Large intestine (tissue), 3 donors: ENCODE data around the gene CALCOCO2. TPM values are rescaled to one million over a fixed set of nuclear protein-coding genes. Genes with fewer than 3 reads are reported as not detected.
"Not testable (repeated sequence)": the region's sequence is repeated elsewhere in the genome, so short reads cannot be mapped to it uniquely, and the experiment has no call there.

Experiments used
- DNase-seq, 2 donors: peaks; one replicate each; pipeline versions ENCODE4 v3.0.0 to v3.0.0-alpha.2; 2013
- H3K27ac ChIP-seq: one replicate; pipeline ENCODE4 v1.5.1; 2013; ENCODE audit warnings: low read length
- H3K27me3 ChIP-seq: 2 replicates; pipeline ENCODE4 v1.6.1; 2013; ENCODE audit warnings: low read length; ENCODE audit not compliant: control insufficient read depth, insufficient read depth
- H3K36me3 ChIP-seq: 2 replicates; pipeline ENCODE4 v1.6.1; 2013; ENCODE audit warnings: low read length; ENCODE audit not compliant: control insufficient read depth, insufficient read depth
- H3K4me1 ChIP-seq: one replicate; pipeline ENCODE4 v1.6.1; 2013; ENCODE audit warnings: low read length; ENCODE audit not compliant: control insufficient read depth, insufficient read depth
- H3K4me3 ChIP-seq: one replicate; pipeline ENCODE4 v1.5.1; 2013; ENCODE audit warnings: low read length
- H3K9me3 ChIP-seq: one replicate; pipeline ENCODE4 v1.6.1; 2013; ENCODE audit warnings: mild to moderate bottlenecking, low read depth, low read length, moderate library complexity; ENCODE audit not compliant: control insufficient read depth
- WGBS: methylation state at CpG from one replicate; pipeline ENCODE4 v1.1.5; 2013; ENCODE audit warnings: low lambda C conversion rate; ENCODE audit not compliant: insufficient coverage; 5-methylcytosine and 5-hydroxymethylcytosine counted together
- polyA plus RNA-seq: library from polyadenylated mRNA; unstranded; fragments of 120-200 nt; gene quantifications from one replicate; pipeline ENCODE4 v1.2.1, GENCODE V29; 2013

CALCOCO2 gene
- polyA plus RNA-seq, 1 donor = 159 TPM

DNA sequence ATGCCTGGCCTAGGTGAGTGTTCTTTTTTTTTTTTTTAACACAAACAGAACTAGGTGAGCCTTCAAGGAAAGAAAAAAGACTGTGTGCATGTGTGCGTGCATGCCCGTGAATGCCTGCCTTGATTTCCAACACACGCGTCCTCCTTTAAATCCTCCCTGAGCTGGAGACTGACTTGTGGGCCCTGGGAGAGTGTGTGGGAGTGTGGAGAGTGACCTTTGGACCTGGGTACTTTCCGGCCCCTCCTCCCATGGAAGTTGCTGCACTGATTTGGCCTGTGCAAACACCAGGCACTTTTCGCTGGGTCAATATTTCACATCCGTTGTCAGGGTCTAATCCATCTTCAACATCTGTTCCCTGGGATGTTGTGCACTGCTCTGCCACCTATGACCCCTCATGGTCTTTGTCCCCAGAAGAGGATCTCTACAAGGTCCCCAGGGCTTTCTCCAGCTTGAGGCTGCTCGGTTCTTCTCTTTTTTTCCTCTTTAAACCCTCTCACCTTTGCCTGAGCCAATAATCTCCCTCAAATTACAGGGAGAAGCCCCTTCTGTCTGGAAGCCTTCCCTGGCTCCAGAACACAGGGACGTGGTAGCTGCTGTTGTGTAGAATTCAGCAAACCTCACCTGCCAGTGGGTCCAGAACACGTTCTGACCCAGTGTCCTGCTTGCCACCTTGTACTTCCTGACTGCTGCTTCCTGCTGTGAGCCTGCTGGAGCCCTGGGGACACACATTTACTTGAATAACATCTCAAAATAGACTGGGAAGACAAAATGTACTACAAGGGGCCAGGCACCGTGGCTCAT lies 40.9 kb downstream of the CALCOCO2 start:
- Histone ChIP-seq H3K36me3 (no peaks in the 10 kb centered on the region), H3K4me3 (no peak overlapping the region), H3K9me3 (no peaks in the 10 kb centered on the region), H3K27ac (peak overlapping the region; percentile 81), H3K27me3 (no peaks in the 10 kb centered on the region), H3K4me1 (peaks cover 50% of the 10 kb centered on the region)
- peak; percentile 92 to 96 for DNase-seq
- WGBS = 40% methylated on average over 1 of the region's 11 CpGs

DNA sequence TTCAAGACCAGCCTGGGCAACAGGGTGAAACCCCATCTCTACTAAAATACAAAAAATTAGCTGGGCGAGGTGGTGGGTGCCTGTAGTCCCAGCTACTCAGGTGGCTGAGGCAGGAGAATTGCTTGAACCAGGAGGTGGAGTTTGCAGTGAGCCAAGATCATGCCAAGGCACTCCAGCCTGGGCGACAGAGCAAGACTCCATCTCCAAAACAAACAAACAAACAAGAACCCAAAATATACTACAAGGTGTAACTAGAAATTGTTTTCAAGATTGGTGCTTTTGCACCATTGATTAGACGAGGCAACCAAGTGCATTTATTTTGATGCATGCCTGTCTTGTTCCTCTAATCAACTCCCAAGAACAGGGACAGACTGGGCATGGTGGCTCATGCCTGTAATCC lies 41.6 kb downstream of the CALCOCO2 start:
- peak overlapping the region; percentile 81 for H3K27ac ChIP-seq
- 100% methylated on average over 1 of the region's 3 CpGs for WGBS
- peaks cover 50% of the 10 kb centered on the region for H3K4me1 ChIP-seq
- not testable (repeated sequence) for H3K27me3 ChIP-seq, H3K4me3 ChIP-seq, DNase-seq, H3K36me3 ChIP-seq, H3K9me3 ChIP-seq

DNA sequence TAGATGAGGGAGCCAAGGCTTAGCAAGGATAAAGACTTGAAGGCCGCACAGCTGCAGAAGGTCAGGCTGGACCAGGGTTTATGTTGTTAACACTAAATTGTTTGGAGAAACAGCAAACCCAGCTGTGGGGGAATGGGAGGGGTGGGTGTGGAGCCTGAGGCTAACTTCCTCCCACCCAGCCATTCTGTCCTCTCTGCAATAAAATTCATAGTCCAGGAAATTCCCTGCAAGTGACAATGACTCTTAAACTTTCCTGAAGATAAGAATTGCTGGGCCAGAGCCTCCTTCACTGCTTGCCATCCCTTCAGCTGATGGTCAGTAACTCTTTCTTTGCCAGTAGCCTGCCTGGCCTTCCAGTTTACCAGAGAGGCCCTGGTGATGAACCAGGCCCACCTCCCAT lies 42.4 kb downstream of the CALCOCO2 start:
- H3K27ac ChIP-seq = peak overlapping the region; percentile 81
- DNase-seq = peak in 1 of 2 donors; percentile 65
- H3K9me3 ChIP-seq = no peaks in the 10 kb centered on the region
- no peaks in the 10 kb centered on the region for H3K27me3 ChIP-seq
- no peaks in the 10 kb centered on the region for H3K36me3 ChIP-seq
- peaks cover 50% of the 10 kb centered on the region for H3K4me1 ChIP-seq
- WGBS = no CpG with 5 or more reads among the region's 1 CpG
- H3K4me3 ChIP-seq = no peak overlapping the region

DNA sequence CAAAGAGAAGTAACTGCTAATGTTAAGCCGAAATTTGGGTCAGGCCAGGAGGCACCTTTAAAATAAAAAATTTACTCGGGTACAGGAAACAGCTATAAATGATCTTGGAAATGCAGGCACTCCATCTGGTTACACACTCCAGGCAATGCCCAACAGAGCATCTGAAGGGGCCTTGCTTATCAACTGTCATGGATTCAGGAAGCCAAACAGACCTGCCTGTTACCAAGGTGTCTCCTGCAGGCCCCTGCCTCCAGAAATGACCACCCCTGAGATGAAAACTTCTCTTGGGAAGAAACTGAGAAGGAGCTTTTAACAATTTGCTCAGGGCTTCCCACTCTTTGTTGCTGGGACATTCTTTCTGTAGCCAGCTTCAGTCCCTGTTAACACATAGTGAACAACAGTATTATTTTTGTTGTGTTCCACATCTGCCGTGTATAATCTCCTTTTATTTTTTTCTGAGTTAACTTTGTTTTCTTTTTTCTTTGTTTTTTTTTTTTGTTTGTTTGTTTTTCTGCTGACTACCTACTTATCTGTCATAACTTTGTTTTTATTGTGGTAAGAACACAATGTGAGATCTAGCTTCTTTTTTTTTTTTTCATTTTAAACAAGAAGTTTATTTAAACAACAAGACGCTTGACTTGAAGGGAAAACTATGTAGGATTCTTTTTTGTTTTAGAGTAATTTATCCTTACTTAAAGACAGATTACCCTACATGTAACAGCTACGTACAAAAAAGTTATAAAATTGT lies 43.0 kb downstream of the CALCOCO2 start:
- H3K4me1 ChIP-seq = peaks cover 49% of the 10 kb centered on the region
- no peak overlapping the region for H3K4me3 ChIP-seq
- no peak for DNase-seq
- 59% methylated on average over 3 of the region's 5 CpGs for whole genome bisulfite sequencing
- no peaks in the 10 kb centered on the region for H3K36me3 ChIP-seq
- no peaks in the 10 kb centered on the region for H3K27me3 ChIP-seq
- H3K9me3 ChIP-seq = no peaks in the 10 kb centered on the region
- H3K27ac ChIP-seq = peak overlapping the region; percentile 81

DNA sequence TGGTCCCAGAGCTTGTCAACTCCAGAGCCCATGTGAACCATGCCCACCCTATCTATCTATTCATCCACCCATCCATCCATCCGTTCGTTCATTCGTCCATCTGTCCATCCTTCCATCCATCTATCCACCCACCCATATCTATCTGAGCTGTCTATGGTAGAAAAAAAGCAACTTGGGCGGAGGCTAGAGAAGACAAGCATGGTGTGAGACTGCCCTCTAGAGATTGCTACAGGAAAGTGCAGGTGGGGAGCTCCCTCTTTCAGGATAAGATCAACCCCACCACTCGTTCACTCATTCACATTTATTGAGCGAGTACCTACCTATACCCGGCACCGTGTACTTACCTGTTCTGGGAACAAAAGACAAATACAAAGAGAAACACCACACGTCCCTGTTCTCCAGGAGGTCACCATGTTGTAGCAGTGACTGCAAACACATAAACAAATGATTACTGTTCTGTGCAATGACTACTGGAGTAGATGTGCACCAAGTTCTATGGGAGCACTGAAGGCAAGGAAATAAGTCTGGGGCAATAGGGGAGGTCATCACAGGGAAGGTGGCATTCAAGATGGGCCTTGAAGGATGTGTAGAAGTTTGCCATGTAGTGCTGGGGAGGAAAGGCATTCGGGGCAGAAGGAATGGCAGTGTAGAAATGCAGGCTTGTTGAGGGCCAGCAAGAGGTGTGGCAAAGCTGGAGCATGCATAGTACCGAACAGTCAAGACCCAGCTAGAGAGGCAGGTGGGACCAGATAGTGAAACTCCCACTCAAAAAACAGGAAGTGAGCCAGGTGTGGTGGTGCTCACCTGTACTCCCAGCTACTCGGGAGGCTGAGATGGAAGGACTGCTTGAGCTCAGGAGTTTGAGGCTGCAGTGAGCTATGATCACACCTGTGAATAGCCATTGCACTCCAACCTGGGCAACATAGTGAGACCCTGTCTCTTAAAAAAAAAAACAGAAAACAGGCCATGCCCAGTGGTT lies 48.4 kb downstream of the CALCOCO2 start:
- no CpG with 5 or more reads among the region's 12 CpGs for WGBS
- Histone ChIP-seq H3K36me3 (no peaks in the 10 kb centered on the region), H3K27ac (no peak overlapping the region), H3K4me3 (no peak overlapping the region), H3K4me1 (no peaks in the 10 kb centered on the region), H3K9me3 (no peaks in the 10 kb centered on the region), H3K27me3 (no peaks in the 10 kb centered on the region)
- DNase-seq = peak; percentile 54 to 55

DNA sequence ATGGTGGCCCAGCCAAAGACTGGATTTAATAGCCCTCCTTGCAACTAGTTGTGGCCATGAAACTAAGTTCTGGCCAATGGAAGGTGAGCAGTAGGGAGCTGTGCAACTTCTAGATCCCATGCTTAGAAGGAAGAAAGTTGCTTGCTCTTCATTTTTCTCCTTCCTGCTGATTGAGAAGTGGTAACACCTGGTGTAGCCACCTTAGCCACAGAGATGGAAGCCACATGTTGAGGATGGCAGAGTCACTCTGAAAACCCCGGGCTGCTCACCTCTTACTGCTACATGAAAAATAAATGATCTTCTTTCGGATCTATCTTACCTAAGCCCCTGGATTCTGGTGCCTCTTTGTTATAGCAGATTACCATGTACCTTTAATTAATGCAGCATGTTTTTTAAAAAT lies 51.4 kb downstream of the CALCOCO2 start:
- no peaks in the 10 kb centered on the region for H3K36me3 ChIP-seq
- no peak overlapping the region for H3K4me3 ChIP-seq
- H3K27ac ChIP-seq = no peak overlapping the region
- no CpG with 5 or more reads among the region's 2 CpGs for WGBS
- no peaks in the 10 kb centered on the region for H3K27me3 ChIP-seq
- no peaks in the 10 kb centered on the region for H3K9me3 ChIP-seq
- DNase-seq = no peak
- H3K4me1 ChIP-seq = no peaks in the 10 kb centered on the region

DNA sequence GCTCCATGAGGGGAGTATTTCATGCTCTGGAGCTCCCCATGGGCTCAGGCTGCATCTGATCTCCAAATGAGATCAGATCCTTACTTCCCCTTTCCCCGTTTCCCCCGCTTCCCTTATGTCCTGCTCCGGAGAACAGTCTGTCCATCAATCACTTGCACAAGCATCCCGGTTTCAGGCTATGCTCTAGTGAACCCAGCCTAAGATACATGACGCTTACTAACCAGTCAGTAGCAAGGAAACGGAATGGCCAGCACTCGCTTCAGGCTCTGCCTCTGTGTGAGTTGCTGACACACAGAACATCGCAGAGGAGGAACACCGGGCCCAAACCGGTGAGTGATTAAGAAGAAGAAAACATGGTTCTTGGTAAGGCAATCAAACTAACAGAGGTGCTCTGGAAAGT lies 52.3 kb downstream of the CALCOCO2 start:
- H3K36me3 ChIP-seq = no peaks in the 10 kb centered on the region
- no peak for DNase-seq
- no peaks in the 10 kb centered on the region for H3K27me3 ChIP-seq
- H3K27ac ChIP-seq = no peak overlapping the region
- H3K4me3 ChIP-seq = no peak overlapping the region
- H3K4me1 ChIP-seq = no peaks in the 10 kb centered on the region
- no peaks in the 10 kb centered on the region for H3K9me3 ChIP-seq
- WGBS = no CpG with 5 or more reads among the region's 10 CpGs

DNA sequence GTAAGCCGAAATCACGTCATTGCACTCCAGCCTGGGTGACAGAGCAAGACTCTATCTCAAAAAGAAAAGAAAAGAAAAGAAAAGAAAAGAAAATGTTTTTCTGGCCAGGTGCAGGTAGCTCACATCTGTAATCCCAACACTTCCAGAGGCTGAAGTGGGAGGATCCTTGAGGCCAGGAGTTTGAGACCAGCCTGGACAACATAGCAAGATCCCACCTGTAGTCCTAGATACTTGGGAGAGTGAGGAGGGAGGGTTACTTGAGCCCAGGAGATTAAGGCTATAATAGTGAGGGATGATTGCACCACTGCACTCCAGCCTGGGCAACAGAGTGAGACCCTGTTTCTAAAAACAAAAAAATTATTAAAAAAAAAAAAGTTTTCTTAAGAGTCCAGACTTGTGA lies 59.3 kb downstream of the CALCOCO2 start:
- Histone ChIP-seq H3K27me3 (no peaks in the 10 kb centered on the region), H3K36me3 (peaks cover 8% of the 10 kb centered on the region), H3K4me3 (no peak overlapping the region), H3K4me1 (peaks cover 14% of the 10 kb centered on the region), H3K27ac (no peak overlapping the region), H3K9me3 (no peaks in the 10 kb centered on the region)
- no peak for DNase-seq
- WGBS = no CpG with 5 or more reads among the region's 2 CpGs

DNA sequence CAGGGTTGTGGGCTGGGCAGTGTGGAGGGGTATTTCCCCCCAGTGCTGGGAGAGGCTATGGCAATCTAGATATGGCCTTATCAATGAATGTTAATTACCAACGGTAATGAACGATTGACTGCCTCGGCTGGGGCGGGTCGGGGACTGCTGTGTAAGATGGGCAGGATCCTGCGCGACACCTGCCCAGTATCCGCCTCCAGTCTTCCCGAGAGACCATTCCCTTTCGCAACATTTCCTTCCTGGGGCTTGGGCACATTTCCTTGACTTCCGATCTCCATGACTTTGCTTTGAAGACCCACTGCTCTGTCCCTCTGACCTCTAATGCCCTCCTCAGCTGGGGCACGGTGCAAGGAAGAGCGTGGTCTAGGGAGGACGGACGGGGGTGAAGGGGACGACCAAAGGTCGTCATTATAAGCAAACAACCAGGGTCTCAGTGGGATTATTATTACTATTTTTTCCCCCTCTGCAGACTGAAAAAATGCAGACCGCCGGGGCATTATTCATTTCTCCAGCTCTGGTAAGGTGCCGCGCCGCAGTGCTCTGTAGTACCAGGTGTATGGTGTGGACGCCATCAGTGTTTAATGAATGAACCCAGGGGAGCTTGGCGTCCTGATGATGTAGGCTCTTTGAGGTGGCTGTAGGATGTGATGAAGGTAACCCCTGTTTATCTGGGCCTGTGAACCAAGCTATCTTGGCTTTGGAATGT lies 62.3 kb downstream of the CALCOCO2 start:
- WGBS = 0% methylated on average over 1 of the region's 24 CpGs
- Histone ChIP-seq H3K27ac (peak overlapping the region; percentile 96), H3K4me1 (peaks cover 22% of the 10 kb centered on the region), H3K9me3 (no peaks in the 10 kb centered on the region), H3K4me3 (peak overlapping the region; percentile 82), H3K36me3 (peaks cover 29% of the 10 kb centered on the region), H3K27me3 (no peaks in the 10 kb centered on the region)
- DNase-seq = no peak
